Fibroblast of skin of abdomen (primary cell): Measurements from ENCODE around the gene CYS1.
"Not testable (repeated sequence)": the region's sequence is repeated elsewhere in the genome, so short reads cannot be mapped to it uniquely, and the experiment has no call there.

ENCODE experiments used
- DNase-seq: peaks from one replicate; pipeline ENCODE4 v3.0.0-alpha.2; 2013

The CYS1 gene

DNA sequence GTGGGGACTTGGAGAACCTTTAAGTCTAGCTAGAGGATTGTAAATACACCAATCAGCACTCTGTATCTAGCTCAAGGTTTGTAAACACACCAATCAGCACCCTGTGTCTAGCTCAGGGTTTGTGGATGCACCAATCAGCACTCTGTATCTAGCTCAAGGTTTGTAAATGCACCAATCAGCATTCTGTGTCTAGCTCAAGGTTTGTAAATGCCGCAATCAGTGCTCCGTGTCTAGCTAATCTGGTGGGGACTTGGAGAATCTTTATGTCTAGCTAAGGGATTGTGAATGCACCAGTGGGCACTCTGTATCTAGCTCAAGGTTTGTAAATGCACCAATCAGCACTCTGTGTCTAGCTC is 11.7 kb upstream of the CYS1 start:
- DNase-seq = not testable (repeated sequence)

DNA sequence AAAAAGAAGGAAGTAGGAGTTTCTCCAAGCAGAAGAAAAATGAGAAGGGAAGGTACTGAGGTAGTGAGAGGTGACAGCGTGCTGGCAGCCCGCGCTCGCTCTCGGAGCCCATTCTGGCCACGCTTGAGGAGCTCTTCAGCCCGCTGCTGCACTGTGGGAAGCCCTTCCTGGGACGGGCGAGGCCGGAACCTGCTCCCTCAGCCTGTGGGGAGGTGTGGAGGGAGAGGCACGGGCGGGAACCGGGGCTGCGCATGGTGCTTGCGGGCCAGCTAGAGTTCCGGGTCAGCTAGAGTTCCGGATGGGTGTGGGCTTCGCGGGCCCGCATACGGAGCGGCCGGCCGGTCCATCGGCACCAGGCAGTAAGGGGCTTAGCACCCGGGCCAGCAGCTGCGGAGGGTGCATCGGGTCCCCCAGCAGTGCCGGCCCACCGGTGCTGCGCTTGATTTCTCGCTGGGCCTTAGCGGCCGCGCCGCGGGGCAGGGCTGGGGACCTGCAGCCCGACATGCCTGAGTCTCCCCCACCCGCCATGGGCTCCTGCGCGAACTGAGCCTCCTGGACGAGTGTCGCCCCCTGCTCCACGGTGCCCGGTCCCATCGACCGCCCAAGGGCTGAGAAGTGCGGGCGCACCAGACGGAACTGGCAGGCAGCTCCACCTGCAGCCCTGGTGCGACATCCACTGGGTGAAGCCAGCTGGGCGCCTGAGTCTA is 11.1 kb upstream of the CYS1 start:
- no peak for DNase-seq

DNA sequence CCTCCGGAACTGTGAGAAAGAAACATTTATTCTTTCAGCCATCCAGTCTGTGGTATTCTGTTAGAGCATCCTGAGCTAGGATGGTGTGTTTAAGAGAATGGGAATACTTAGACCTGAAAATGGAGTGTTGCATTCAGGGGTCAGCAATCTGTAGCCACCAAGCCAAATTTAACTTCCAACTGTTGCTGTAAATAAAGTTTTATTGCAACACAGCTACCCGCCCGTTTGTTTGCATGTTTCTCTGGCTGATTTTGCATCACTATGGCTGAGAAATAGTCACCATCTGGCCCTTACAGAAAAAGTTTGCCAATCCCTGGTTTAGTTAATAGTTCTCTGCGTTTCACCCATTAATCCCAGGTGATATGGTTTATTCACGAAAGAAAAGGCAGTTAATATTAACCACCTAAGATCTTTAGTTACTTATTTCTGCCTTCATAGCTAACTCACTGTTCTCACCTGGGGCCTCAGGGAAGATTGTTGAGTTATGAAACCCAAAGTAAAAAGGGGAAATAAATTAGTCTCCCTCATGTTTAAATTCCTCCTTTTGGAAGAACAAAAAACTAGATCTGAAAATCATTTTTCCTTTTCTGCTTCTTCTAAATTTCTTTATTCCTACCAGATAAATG is 9.5 kb upstream of the CYS1 start:
- DNase-seq = no peak

DNA sequence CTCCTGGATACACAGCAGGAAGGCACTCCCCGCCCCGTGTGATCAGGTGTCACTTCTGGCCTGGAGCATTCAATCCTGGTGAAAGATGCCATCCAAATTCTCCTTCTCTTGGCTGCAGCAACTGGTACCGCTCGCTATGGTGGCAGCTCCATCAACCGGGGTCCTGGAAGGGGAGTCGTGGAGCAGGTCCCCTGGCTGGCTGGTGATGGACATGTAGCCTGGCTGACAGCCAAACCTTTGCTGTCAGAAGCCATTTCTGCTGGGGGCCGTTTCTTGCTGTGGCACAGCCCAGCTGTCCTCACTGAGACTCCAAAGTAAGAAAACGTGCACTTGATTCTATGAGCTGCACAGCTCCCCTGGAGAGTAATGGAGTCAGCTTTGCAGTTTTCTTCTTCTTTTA is 7.1 kb upstream of the CYS1 start:
- DNase-seq = no peak

DNA sequence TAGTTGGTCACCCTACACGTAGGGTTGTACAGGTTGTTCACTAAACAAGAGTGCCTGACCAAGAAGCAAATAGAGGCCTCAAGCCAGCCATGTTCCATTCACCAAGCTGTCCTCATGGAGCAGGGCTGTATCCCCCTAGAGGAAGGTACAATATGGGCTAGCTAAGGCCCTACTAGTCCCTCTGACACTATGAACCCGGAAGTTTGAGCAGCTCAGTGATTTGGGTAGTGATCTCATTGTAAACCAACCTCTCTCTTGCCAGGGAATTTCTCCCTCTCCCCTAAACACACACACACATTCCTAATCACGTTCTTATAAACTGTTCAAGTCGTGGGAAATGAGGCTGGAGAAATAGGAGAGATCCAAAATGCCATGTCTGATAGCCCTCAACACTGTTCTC is 6.7 kb upstream of the CYS1 start:
- no peak for DNase-seq

DNA sequence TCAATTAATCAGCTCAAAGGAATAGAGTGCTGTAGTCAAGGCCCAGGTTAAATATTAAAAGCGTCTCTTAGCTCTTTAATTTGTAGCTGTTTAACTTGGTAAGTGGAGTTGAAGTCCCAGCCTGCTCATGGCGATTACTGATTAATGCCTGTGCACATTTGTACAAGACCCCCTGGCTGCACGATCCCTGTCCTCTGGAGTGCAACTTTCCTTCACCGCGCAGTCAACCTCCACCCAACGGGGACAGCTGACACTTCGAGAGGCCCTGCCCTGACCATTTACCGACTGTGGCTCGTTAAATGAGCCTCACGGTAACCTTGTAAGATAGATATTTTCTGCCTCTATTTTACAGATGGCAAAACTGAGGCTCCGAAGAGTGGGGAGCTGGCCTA is 5.5 kb upstream of the CYS1 start:
- no peak for DNase-seq

DNA sequence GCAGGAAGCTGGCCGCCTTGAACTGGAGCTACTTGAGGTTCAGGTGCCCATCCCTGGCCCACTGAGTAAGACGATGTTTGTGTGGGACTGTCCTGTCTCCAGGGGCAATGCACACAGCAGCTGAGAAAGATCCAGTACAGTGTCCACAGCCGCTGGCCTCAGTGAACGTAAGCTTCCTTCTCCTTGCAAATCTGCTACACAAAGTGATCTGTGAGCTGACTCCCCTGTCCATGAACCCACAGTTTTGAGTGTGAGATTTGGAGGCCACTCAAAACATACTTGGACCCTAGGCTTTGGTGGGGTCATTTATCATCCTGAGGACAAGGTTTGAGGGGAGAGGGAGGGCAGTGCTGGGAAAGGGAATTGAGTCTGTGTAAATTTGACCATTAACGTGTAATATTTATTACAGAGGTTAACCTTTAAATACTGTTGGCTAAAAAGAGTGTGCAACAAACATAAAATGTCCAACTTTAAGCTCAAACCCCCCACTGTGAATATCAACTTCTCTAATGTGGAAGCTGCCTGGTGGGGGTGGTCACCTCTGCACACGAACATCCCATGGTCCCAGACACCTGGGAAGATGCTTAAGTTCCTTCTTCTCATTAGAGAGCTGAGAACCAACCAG is 4.9 kb upstream of the CYS1 start:
- DNase-seq = no peak

DNA sequence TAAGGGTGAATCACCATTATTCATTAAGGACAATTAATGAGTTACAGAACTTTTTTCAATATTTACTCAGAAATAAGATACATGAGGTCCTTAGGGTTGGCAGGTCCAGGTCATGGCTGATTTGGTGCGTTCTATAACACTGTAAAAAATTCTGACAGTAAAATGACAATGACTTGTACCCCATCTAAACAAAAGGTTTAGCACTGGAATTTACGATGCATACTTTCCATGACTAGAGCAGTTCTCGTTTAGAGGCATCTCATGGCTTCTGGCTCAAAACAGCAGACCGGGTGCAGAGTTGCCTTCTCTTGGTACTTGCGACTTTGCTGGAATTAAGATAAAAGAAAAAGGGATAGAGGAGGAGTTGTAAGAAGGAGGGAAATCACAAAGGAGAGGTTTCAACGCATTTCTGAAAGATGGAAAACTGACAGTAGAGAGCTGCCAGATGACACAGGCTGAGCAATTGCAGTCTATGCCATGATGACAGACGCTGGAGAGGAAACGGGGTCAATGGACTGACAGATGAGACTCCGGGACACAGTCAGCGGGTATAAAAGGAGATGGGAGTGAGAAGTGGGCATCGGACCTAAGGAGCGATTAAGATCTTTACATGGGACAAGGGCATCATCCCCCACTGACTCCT is 4.1 kb upstream of the CYS1 start:
- DNase-seq = no peak

DNA sequence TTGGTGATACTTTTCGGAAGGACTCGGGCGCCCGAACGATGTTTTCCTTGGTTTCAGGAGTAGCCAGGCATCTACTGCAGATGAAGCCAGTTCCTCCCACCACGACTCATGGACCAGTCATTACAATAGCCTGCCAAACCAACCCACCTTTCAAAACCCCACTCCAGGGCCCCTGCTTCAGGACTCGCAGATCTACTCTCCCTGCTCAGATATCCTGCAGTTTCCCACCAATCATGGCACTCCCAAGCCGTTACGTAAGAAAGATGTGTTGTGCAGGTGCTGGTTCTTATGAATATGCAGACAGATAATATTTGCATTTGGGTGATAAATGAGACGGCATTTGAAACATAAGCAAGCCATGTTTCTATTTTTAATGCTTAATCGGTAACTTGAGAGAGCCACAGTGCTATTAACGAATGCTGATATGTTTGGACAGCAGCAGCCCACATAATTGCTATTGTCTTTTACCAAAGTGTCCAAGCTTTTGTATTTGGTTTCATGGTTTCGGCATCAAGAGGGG is 3.5 kb upstream of the CYS1 start:
- DNase-seq = no peak

DNA sequence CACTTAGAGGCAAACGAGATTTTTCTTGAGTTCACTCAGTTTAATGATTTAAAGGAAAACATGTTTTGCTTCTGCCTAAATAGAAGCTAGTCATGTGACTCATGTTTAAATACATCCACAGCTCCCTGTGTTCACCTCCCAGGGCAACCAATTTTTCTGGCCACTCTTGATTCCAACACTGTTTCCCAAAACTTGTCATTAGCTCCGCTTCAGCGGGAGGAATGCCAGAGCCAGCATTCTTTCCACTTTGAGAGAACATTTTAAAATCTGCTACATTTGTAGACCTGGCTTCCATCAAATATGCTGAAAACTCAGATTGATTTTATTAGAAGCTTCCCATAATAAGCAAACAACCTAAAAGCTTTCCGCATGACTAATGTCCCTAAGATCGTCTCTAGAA is 2.8 kb upstream of the CYS1 start:
- DNase-seq = no peak

DNA sequence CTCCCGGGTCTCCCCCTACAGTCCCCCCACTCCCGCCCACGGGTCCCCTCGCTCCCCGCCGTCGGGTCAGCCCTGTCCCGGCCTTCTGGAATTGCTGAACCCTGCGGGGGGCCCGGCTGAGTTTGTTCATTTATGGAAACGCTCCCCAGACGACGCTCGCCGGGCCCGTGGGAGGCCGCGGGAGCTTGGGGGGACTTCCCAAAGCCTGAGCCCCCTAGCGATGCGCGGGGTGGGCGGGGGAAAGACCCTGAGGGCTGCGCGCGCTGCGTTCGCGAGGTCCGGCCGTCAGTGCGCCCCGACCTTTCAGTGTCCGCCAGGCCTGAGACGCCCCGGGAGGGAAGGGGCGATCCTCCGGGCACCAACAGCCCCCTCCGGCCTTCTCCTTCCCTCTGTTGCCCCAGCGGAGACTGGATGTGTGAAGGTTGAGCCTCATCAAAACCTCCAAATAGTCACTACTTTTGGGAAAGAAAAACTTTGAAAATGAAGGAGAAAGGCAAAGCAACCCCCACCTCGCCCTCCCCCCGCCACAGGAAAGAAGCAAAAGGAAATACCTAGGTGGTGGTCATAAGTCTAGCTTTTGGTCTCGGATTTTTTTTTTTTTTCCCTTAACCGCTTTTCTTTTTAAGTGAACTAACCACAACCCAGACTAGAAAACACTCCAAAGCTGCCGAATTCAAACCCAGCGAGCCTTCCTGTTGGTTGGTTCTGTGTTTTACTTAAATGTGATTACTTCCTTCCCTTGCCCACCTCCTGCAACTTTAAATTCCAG is 509 bp upstream of the CYS1 start:
- DNase-seq = no peak

DNA sequence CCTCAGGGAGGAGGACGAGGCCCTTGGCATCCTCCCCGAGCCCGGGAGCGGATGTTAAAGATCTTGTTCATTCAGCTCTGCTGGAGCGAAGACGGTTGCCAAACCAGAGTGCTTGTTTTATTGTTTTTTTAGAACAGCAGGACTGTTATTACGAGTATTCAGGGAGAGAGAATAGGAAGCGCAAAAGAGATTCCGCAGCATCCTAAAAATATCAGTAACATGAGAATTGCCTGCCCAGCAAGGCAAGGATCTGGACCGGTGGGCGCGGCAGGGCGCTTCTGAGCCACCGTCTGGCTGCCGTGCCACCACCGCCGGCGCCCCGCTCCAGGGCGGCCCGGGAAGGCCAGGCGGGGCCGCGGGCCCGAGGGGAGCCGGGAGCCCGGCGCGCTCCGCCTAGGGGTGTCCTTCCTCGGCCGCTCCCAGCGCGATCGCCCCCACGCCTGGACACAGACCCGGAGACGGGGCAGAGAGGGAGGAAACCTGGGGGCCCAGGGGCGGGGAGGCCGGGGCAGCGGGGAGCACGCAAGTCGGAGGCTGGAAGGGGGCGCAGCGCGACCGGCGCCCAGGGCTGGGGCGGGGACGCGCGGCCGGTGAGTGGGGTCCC is 843 bp downstream of the CYS1 start:
- peak; percentile 56 for DNase-seq

DNA sequence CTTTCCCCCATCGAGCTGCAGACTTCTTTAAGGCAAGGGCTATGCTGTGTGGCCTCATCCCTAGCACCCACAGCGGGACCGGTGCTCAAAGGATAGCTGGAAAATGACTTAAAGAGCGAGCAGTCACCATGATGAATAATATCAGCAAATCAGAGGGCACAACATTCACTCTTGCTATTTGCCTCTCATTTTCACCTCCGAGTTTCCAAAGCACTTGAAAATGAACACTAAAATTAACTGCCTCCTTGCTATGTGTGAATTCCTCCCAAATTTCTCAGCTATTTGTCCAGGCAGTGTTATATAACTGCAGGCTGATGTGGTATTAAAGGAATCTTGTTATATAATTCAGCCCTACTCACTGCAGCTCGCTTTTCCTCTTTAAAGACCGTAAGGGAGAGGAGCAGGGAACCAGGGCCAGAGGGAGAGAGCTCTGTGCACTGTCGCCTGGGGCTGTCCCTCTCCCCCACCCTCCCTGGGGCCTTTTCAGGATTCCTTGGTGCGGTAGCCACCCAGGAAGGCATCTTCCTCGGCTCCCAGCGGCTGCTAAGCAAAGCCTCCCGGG is 1.4 kb downstream of the CYS1 start:
- peak; percentile 28 for DNase-seq

DNA sequence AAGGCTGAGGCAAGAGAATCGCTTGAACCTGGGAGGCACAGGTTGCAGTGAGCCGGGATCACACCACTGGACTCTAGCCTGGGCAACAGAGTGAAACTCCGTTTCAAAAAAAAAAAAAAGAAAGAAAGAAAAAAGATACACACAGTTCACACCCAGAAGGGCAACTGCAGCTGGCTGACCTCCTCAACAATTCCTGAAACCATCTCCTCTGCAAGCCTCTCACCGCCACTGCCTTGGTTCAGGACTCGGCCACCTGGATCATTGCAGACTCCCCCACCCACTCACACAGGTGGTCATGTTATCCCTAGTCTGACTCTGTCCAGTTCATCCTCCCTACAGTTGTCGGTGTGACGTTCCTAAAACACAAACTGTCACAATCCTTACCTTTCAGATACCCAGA is 2.2 kb downstream of the CYS1 start:
- no peak for DNase-seq

DNA sequence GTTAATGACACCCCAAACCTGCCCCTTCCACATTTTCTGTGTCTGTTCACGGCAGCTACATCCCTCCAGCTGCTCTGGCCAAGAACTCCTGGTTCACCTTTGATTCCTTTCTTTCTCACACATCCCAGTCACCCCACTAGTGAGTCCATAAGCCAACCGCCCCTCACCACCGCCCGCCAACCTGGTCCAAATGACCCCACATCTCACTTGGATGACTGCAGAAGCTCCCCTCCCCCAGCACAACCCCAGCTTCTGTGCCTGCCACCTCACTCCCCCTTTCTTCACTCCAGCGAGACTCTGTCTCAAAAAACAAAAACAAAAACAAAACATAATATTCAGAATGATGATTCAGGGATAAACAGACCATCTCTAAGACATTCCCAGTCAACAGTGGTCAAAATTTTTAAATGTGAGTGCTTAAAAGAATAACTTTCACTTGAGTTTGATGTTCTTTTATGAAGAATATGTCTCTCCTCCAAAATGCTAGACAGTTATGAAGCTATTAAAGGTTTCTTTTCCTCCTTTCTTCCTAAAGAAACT is 3.2 kb downstream of the CYS1 start:
- no peak for DNase-seq

DNA sequence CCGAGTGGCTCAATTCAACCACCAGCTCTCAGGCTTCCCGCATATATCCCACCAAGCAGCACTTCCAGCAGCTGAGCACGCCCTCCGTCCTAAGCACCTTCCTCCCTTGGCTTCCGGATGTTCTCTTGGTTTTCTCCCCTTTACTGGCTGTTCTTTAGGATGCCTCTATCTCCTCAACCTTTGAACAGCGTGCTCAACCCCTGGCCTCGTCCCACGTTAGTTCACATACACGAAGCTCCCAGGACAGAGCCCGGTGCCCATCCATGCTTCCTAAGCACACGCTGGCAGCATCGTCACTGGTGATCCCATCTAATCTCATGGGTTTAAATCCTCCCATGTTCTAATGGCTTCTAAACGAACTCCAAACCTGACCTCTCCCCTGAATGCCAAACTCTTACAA is 3.7 kb downstream of the CYS1 start:
- no peak for DNase-seq

DNA sequence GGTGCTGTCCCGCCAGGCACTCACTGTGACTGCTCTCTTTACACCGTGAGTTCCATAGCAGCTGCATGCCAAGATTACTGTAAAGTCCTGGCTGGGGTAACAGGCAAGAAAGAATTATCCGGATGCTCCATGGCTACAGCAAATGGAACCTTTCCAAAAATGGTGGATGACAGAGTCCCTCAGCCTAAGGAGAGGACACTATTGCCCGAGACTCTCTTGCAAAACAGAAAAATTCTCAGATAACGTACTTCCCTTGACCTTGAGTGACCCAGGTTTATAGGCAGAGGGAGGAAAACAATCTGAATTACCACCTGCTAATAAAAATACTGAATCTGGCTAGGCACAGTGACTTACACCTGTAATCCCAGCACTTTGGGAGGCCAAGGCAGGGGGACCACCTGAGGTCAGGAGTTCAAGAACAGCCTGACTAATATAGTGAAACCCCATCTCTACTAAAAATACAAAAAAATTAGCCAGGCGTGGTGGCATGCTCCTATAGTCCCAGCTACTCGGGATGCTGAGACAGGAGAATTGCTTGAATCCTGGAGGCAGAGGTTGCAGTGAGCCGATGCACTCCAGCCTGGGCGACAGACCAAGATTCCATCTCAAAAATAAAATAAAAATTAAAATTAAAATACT is 4.5 kb downstream of the CYS1 start:
- no peak for DNase-seq

DNA sequence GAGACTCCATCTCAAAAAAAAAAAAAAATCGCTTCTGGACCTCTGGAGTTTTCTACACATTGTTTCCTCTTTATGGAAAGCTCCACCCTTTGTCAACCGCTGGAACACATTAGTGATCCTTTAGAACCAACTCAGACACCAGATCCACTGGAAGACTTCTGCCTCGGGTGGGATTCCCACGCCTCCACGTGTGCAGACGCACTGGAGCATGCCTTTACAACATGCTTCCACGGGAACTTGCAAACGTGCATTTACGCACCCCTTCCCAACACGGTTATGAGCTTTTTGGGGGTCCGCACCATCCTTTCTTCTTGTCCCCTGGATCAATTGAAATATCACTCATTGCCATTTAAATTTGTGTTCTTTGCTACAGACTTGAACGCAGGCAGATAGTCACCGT is 5.1 kb downstream of the CYS1 start:
- no peak for DNase-seq

DNA sequence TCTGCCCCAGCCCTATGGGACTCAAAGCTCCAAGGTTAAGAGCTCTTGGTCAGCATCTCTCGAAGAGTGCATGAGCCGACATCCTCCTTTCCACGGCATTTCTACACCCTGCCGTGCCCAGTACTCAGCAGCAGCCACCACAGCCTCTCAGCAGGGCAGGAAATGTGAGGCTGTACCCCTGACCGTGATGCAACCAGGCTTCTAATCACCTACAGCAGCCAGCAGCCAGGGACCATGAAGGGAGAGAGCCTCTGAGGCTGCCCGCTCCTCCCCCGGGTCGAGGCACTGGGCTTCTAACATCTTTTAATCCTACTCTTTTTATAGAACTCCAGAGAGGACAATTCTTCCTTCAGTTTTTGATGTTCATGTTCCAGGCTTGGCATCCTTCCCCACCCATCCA is 6.5 kb downstream of the CYS1 start:
- no peak for DNase-seq

DNA sequence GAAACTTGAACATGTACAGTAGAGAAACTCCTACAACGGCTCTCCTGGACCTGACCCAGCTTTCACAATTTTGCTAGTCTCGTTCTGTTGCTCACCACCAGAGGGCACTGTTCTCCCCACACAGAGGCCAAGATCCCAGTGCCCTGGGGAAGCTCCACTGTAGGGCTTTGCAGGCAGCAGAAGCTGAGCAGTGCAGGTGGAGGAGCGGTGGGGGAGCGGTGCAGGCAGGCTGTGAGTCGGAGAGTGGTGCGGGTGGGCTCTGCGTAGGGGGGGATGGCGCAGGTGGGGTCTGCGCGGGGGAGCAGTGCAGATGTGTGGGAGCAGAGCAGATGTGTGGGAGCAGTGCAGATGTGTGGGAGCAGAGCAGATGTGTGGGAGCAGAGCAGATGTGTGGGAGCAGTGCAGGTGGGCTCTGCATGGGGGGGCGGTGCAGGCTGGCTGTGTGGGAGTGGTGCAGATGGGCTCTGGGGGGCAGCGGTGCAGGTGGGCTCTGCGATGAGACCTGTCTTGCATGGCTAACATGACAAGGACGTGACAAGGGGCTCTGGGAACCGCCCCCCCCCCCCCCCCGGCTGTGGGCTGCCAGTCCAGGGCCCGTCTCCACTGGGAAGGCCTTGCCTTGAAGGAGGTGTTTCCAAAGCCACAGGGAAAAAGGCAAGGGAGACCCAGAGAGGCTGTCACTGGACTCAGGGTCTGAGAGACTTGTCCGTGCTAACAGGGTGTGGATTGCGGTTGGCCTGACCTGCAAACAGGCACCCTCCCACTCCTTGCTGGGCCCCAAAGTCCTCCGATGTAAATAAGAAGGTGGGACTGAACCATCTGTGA is 7.3 kb downstream of the CYS1 start:
- DNase-seq = peak; percentile 80
